Effector memory CD8-positive, alpha-beta T cell (primary cell): ENCODE results near the gene ACOXL.

ENCODE experiments used
- ATAC-seq: fragments of 150-1000 bp; cut with Tn5 transposase; replicated peaks from 2 replicates; pipeline ENCODE4 v1.10.0; 2021; ENCODE audit warnings: mild to moderate bottlenecking, moderate library complexity
- DNase-seq, 3 experiments: peaks; one replicate each; pipeline ENCODE4 v3.0.0; 2021
- H3K27ac Mint-ChIP-seq, 2 donors: one replicate each; pipeline ENCODE4 v1.8.0; 2022; ENCODE audit warnings: mild to moderate bottlenecking in 2 of 2, mixed read lengths in 2 of 2, moderate library complexity in 2 of 2
- H3K27me3 Mint-ChIP-seq, 2 donors: one replicate each; pipeline ENCODE4 v1.8.0; 2022; ENCODE audit warnings: mixed read lengths in 2 of 2
- H3K36me3 Mint-ChIP-seq: one replicate; pipeline ENCODE4 v1.8.0; 2022; ENCODE audit warnings: mild to moderate bottlenecking, moderate library complexity, mixed read lengths; ENCODE audit not compliant: insufficient read depth
- H3K4me1 Mint-ChIP-seq, 2 donors: one replicate each; pipeline ENCODE4 v1.8.0; 2022; ENCODE audit warnings: low read depth in 2 of 2, mixed read lengths in 2 of 2
- H3K4me3 Mint-ChIP-seq, 2 donors: one replicate each; pipeline ENCODE4 v1.8.0; 2022; ENCODE audit warnings: mild to moderate bottlenecking in 2 of 2, mixed read lengths in 2 of 2, moderate library complexity in 2 of 2
- H3K9me3 Mint-ChIP-seq, 2 donors: one replicate each; pipeline ENCODE4 v1.8.0; 2022; ENCODE audit warnings: mixed read lengths in 2 of 2

ACOXL gene

DNA sequence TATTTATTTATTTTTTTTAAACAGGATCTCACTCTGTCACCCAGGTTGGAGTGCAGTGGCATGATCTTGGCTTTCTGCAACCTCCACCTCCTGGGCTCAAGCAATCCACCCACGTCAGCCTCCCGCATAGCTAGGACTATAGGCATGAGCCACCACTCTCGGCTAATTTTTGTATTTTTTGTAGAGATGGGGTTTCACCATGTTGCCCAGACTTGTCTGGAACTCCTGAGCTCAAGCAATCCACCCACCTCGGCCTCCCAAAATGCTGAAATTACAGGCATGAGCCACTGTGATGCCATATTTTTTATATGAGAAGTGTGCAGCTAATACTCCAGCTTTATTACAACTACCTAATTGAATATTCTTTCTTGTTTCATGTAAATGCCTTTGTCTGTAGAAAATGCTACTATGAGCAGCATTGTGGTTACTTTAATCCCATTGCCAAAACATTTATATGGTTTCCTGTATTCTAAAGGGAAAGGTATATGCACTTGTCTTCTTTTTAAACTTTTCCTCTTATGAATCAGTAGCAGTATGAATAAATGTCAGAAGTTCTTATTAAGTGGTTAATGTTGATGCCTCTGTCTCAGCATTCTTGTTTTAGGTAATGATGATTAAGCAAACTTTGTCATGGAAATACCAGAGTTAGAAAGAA lies 378.9 kb downstream of the ACOXL start:
- H3K27ac Mint-ChIP-seq: no peak overlapping the region
- peaks cover 32 to 52% of the 10 kb centered on the region in 2 donors for H3K27me3 Mint-ChIP-seq
- no peak for ATAC-seq
- no peak for DNase-seq
- H3K36me3 Mint-ChIP-seq: no peaks in the 10 kb centered on the region
- peaks cover under 1 to 3% of the 10 kb centered on the region in 2 donors for H3K4me1 Mint-ChIP-seq
- H3K9me3 Mint-ChIP-seq: no peaks in the 10 kb centered on the region
- H3K4me3 Mint-ChIP-seq: no peak overlapping the region

DNA sequence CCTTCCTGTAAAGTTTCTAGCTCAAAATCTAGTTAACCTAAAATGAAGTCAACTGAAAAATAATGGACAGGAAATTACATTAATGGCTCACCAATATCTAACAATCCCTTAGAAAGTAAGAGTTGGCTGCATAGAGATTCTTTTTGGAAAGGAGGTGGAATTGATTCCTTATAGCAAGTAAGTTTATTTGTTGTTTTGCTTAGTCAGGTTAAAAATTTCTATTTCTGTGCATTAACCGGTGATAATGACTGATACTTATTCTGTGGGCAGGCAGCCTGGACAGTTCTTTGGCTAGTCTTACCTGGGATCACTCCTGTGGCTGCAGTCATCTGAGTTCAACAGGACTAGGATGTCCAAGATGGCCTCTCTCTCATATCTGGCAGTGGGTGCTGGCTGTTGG lies 381.5 kb downstream of the ACOXL start:
- Mint-ChIP-seq H3K9me3 (no peaks in the 10 kb centered on the region), H3K27me3 (peaks cover 58 to 79% of the 10 kb centered on the region in 2 donors), H3K27ac (no peak overlapping the region), H3K36me3 (peaks cover 5% of the 10 kb centered on the region), H3K4me1 (peaks cover 22 to 25% of the 10 kb centered on the region in 2 donors), H3K4me3 (no peak overlapping the region)
- no peak for ATAC-seq
- DNase-seq: no peak

DNA sequence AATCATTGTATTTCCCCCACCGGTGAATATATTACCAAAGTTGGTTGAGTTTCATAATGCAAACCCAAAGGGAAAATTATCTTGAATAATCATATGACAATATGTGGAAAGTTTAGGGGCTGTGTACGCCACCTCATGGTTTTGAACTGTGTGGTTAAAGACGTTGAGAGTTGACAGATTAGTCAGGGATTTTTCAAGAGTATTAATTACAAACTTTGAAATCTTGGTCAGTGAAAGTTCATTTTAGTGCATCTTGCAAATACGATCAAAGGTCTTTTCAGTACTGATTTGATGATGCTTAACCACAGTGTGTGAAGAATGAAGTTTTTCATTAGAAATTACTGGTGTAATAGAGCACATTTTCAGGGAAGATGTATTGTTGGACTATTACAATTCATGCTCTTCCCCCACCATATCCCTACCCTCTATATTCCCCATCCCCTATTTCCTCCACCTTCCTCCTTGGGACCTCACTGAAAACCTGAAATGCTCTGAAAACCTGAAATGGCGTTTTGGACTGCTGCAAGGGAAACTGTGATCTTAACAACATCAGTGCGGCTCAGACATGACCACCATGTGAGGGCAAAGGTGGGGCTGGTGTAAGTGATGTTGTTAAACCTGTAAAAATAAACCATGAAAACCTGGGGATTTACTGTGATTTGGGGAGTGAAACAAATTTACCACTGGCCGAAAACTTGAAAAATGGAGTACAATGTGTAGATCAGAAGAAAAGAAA lies 383.8 kb downstream of the ACOXL start:
- peak overlapping the region; percentile 95 to 97 for H3K4me3 Mint-ChIP-seq
- no peak overlapping the region for H3K27ac Mint-ChIP-seq
- H3K4me1 Mint-ChIP-seq: peaks cover 35% of the 10 kb centered on the region in 2 donors
- peaks cover 63 to 75% of the 10 kb centered on the region in 2 donors for H3K27me3 Mint-ChIP-seq
- ATAC-seq (no peak), DNase-seq (no peak)
- no peaks in the 10 kb centered on the region for H3K9me3 Mint-ChIP-seq
- peaks cover 20% of the 10 kb centered on the region for H3K36me3 Mint-ChIP-seq

DNA sequence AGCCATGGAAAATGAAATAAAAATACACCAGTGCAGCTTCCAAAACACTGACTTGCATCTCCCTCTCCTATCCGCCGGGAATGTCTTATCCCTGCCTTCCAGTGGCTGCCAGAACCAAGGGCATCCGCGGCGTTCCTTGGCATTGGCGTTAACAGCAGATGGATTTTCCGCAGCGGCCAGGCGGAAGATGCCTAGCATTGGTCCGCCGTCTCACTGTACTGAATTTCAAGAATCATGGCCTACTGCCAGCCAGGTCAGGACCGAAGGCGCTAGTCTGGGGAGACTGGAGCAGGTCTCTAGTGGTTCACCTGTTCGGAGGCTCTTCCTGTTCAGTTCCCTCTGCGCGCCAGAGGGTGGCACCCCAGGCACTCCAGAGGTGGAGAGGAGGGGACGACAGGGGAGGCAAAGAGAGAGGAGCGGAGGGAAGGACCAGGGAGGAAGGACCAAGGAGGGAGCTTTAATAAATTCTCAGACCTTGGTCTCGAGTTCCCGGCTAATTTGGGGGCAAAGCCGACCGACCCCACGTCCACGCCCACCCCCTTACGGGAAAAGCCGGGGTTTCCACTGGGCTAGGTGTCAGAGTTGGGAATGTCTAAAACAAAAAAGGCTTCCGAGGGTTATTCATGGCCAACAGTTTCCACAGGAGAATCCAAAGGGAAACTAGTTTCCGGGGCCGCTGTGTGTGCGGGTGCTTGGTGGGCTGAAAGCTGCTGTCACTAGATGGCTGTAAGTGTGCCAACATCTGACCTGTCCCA lies 384.6 kb downstream of the ACOXL start:
- H3K4me3 Mint-ChIP-seq: peak overlapping the region; percentile 95 to 97
- DNase-seq: peak; percentile 48 to 54 (median 50)
- H3K27me3 Mint-ChIP-seq: peaks cover 63 to 68% of the 10 kb centered on the region in 2 donors

DNA sequence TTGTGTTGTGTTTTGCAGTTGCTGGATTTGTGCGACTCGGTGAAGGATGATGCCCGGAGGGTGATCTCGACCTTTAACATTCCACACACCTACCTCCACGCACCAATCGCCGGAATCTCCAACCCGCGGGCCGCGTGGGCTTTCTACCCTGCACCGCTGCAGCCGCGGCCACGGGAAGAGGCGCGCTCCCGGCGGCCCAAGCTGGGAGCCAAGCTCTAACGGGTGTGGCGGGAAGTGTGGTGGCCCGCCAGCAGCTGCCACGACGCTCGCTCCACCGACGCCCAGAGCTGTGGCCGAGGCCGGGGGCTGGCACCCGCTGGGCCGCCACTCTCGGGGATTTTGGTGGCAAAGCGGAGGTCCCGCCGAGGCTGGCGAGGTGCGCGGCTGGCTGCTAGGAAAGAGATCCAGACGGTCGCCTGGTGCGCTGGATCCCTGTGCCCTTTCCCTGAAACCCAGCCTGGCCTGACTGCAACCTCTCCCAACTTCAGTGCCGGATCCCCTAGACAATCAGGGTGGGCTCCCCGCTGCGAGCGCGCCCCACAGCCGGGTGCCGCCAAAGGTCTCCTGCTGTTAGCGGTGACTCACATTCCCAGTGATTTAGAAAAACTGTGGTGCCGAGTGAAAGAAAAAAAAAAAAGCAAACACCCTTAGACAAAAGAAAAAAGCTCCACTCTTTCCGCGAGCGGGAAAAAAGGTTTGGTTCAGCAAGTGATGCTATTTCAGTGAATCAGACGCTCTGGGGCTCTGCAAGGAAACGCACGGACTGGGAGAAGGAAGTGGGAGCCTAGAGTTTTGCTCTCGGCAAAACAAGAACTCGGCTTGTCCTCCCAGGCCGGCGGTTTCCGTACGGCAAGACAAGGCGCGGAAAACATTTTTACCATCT lies 385.5 kb downstream of the ACOXL start:
- Mint-ChIP-seq H3K9me3 (no peaks in the 10 kb centered on the region), H3K27ac (no peak overlapping the region), H3K27me3 (peaks cover 56 to 60% of the 10 kb centered on the region in 2 donors), H3K4me1 (peaks cover 43% of the 10 kb centered on the region in 2 donors), H3K36me3 (peaks cover 32% of the 10 kb centered on the region), H3K4me3 (peak overlapping the region; percentile 95 to 97)
- DNase-seq (peak in 2 of 3 experiments; percentile 5 to 12), ATAC-seq (no peak)

More for the DNA sequence above, 384.6 kb downstream of the ACOXL start:
- ATAC-seq: peak; percentile 40
- no peaks in the 10 kb centered on the region for H3K9me3 Mint-ChIP-seq
- no peak overlapping the region for H3K27ac Mint-ChIP-seq
- H3K4me1 Mint-ChIP-seq: peaks cover 41 to 42% of the 10 kb centered on the region in 2 donors
- peaks cover 27% of the 10 kb centered on the region for H3K36me3 Mint-ChIP-seq

DNA sequence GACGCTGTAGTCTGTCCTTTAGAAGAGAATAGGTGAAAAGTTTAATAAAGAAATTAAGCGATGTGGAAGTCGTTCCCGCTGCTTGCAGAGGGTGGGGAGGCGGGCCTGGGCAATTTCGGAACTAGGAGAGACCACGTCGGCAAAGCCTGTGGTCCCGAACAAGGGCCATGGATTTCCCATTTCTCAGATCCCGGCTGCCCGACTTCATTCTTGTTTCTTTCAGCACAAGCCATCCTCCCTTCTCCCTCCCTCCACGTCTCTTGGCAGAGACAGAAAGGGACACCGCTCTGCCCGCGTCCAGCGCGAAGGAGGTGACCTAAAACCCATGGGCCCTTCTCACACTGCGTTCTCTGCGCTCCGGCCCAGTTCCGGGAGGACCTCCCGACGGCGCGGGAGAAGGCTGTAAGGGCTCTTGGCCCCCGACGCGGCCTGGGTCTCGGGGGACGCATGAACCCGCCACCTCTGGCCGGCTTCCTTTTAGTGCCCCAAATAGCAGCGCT lies 386.2 kb downstream of the ACOXL start:
- Mint-ChIP-seq H3K9me3 (no peaks in the 10 kb centered on the region), H3K4me3 (peak overlapping the region; percentile 95 to 97), H3K4me1 (peaks cover 43% of the 10 kb centered on the region in 2 donors), H3K27ac (peak overlapping the region; percentile 24 to 68), H3K36me3 (peaks cover 37% of the 10 kb centered on the region), H3K27me3 (peaks cover 49 to 53% of the 10 kb centered on the region in 2 donors)
- ATAC-seq (no peak), DNase-seq (peak in 2 of 3 experiments; percentile 8)

DNA sequence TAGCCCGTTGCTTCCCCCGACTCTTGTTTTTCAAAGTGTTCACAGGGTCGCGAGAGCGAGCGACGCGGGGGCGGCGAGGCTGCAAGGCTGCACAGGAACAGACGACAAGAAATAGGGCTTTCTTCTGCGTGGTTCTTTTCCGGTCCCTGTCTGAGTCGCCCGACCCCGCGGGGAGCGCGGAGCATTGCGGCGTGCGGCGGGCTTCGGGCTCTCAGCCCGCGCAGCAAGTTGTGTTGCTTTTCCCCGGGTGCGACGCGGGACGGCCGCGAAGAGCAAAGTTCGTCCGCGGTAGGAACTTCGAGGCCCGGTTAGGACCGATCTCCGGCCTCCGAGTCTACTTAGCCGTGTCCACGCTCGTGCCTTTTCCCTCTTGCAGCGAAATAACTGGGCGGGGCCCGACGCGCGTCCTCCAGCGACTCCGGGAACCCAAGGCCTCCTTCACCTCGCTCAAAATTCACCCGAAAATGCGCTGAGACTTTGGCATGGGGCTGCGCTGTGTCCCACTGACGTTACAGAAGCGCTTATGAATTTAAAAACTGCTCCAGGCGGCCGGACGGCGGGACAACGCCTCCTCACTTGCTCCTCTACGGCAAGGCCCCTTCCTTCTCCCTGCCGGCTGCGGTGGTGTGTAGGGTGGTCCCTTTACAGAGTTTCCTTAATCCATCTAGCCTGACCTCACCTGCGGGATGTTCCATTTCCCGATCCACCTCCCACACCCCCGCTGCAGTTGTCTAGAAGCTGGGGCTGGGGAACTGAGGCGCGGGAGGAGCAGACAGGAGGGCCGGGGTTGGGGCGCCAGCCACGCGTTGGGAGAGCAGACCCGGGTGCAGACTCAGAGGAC lies 386.8 kb downstream of the ACOXL start:
- peaks cover 43 to 45% of the 10 kb centered on the region in 2 donors for H3K4me1 Mint-ChIP-seq

DNA sequence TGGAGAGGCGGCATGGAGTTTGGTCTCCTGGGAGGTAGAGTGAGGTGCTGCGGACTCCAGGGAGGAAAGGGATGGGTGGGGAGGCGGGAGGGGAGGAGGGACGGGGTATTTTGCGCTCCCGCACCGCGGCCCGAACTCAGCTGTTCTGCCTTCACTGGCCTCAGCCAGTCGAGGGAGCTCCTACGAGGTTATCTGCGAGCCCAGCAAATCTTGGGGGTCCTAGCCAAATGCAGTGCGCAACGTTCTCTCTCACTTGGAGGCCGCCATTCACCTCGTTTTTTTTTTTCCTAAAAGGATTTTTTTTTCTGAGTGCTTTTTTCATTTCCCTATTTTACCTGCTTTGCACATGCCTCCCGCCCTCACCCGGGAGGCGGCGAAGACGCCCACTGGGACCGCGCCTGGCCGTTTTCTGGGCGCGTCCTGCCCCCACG lies 387.5 kb downstream of the ACOXL start:
- Mint-ChIP-seq H3K36me3 (peaks cover 46% of the 10 kb centered on the region), H3K27ac (no peak overlapping the region), H3K4me3 (peak overlapping the region; percentile 95 to 97), H3K4me1 (peaks cover 43 to 45% of the 10 kb centered on the region in 2 donors), H3K9me3 (no peaks in the 10 kb centered on the region), H3K27me3 (peaks cover 39 to 41% of the 10 kb centered on the region in 2 donors)
- ATAC-seq (no peak), DNase-seq (peak in 1 of 3 experiments; percentile 25)

More for the DNA sequence above, 386.8 kb downstream of the ACOXL start:
- Mint-ChIP-seq H3K27ac (peak overlapping the region; percentile 24 to 68), H3K4me3 (peak overlapping the region; percentile 95 to 97), H3K9me3 (no peaks in the 10 kb centered on the region), H3K27me3 (peaks cover 43 to 46% of the 10 kb centered on the region in 2 donors), H3K36me3 (peaks cover 44% of the 10 kb centered on the region)
- ATAC-seq (no peak), DNase-seq (peak; percentile 18 to 28 (median 23))

DNA sequence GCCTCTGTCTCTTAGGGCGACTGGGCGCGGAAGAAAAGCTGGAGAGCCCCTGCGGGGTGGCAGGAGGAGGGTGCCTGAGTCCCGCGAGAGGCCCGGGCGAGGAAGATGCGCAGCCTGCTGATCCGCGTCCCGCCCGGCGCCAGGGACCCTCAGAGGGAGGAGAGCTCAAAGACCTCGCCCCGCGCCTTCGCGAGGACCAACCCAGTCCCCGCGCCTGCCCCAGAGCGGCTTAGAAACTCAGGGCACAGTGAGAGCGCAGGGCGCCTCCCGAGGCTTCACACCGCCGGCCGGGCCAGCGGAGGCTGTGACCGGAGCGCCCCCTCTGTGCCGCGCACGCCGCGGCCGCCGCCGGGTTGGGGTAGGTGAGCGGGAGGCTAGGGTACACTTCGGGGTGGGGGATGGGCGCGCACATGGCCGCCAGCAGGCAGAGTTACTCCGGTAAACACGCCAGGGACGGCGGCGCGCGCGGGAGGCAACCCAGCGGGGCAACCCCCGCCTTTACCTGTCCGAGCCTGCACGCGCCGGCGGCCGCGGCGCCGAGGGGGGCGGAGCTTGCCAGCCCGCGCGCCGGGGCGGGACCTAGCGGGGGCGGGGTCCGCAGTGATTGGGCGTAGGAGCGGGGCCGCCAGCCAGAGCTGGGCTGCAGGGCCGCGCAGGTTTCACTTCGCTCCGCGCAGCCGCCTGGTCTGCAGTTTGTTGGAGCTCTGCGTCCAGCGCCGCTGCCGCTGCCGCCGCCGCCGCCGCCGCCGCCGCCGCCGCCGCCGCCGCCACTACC lies 388.1 kb downstream of the ACOXL start, which contains the start of gene BCL2L11:
TSS of gene BCL2L11 (plus strand) at position 662 of the 775 bp plus-strand sequence. CDS start 2,832 bp downstream, outside the sequence.
- peaks cover 43 to 46% of the 10 kb centered on the region in 2 donors for H3K4me1 Mint-ChIP-seq
- H3K27me3 Mint-ChIP-seq: peaks cover 39 to 41% of the 10 kb centered on the region in 2 donors
- peak within 1 kb of the TSS; percentile 81 to 96 for H3K27ac Mint-ChIP-seq
- DNase-seq (peak; percentile 84 to 91 (median 85)), ATAC-seq (peak; percentile 70)
- no peaks in the 10 kb centered on the region for H3K9me3 Mint-ChIP-seq
- peak within 1 kb of the TSS; percentile 95 to 97 for H3K4me3 Mint-ChIP-seq
- H3K36me3 Mint-ChIP-seq: peaks cover 46% of the 10 kb centered on the region

DNA sequence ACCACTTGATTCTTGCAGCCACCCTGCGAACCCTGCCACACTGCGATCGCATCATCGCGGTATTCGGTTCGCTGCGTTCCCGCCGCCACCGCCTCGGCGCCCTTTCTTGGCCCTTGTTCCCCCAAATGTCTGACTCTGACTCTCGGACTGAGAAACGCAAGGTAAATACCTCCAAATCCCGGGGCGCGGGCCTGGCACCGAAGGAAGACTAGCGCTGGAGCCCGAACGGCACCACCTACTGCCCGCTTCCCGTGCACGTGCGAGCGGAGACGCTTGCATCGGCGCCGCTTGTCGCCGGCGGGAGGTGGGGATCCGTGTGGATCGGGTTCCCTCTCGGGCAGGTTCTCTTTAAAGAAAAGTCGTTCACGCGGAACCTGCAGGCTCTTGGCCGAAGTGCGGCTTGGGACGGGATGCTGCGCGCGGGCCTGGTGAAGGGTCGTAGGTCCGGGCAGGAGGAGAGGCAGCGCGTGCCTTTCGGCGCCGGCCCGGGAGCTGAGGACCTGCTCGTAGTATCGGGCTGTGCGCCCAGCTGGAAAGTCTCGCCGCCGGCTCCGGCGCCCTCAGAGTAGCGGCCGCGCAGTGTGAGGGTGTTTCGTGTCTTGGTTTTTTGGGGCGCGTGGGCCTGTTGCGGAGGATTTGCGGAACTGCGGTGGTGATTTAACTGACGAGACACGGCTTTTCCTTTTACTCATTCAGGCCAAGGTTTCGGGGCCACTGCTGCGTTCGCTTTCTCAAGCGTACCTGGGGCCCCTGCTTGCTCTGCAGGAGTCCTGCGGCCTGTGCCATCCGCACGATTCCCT lies 388.9 kb downstream of the ACOXL start:
- ATAC-seq: peak; percentile 4
- H3K27me3 Mint-ChIP-seq: peaks cover 38 to 39% of the 10 kb centered on the region in 2 donors
- H3K36me3 Mint-ChIP-seq: peaks cover 49% of the 10 kb centered on the region
- peak overlapping the region; percentile 95 to 97 for H3K4me3 Mint-ChIP-seq
- peak in 2 of 3 experiments; percentile 39 to 52 for DNase-seq
- peaks cover 45 to 49% of the 10 kb centered on the region in 2 donors for H3K4me1 Mint-ChIP-seq
- H3K27ac Mint-ChIP-seq: peak overlapping the region; percentile 81 to 96
- H3K9me3 Mint-ChIP-seq: no peaks in the 10 kb centered on the region
